PC-9 (cell line): ENCODE data around the gene RNF114.
"Not testable (repeated sequence)": the region's sequence is repeated elsewhere in the genome, so short reads cannot be mapped to it uniquely, and the experiment has no call there.

Source experiments
- EZH2 ChIP-seq: fragments of 200-600 bp; sonication (generic); IDR thresholded peaks from 2 replicates; pipeline ENCODE4 v1.8.0; 2017; ENCODE audit warnings: antibody characterized with exemption, low read depth
- TF ChIP-seq, protein P1 (sequence below): fragments of 200-600 bp; sonication (generic); conservative IDR thresholded peaks from 2 replicates; pipeline ENCODE4 v1.6.1; 2017; ENCODE audit warnings: mixed run types, antibody characterized with exemption, mild to moderate bottlenecking, moderate library complexity

DNA sequence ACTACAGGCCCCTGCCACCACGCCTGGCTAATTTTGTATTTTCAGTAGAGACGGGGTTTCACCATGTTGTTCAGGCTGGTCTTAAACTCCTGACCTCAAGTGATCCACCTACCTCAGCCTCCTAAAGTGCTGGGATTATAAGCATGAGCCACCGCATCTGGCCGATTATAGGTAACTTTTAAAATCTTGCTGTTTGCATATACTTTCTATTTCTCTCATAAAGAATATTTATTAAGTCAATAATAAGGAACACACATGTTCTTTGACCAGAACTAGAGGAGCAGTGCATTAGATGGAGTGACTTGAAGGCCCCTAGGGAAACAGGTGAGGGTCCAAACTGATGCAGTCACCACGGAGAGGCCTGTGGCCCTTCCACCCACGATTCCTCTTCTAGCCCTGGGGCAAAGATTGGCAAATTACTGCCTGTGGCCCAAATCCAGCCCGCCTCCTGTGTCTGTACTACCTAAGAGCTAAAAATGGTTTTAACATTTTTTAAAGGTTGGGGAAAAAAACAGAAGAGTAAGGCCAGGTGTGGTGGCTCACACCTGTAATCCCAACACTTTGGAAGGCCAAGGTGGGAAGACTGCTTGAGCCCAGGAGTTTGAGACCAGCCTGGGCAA is 40.6 kb upstream of the RNF114 start:
- TF ChIP-seq EZH2: not testable (repeated sequence)
- TF ChIP-seq, protein P1, sequence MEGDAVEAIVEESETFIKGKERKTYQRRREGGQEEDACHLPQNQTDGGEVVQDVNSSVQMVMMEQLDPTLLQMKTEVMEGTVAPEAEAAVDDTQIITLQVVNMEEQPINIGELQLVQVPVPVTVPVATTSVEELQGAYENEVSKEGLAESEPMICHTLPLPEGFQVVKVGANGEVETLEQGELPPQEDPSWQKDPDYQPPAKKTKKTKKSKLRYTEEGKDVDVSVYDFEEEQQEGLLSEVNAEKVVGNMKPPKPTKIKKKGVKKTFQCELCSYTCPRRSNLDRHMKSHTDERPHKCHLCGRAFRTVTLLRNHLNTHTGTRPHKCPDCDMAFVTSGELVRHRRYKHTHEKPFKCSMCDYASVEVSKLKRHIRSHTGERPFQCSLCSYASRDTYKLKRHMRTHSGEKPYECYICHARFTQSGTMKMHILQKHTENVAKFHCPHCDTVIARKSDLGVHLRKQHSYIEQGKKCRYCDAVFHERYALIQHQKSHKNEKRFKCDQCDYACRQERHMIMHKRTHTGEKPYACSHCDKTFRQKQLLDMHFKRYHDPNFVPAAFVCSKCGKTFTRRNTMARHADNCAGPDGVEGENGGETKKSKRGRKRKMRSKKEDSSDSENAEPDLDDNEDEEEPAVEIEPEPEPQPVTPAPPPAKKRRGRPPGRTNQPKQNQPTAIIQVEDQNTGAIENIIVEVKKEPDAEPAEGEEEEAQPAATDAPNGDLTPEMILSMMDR: not testable (repeated sequence)
